ENCODE data around the gene FBXO8.

Gene FBXO8

DNA sequence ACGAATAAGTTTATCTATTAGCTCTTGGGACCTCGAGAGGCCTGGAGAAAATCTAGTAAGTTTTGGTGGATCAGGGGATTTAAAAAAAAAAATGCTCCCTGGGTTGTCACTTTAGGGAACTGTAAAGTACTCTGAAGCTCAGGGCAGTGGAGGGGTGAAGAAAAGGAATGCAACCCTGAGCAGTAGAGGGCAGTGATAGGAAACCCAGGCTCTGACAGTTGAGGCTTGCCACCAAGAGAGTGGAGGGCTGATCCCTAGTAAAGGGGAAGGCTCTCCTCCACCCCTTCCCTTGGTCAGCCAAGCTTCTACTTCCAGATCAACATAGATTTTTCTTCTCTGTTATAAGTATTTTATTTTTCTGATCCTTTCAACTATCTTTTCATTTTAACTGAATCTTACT, 73.1 kb downstream of the FBXO8 start:
- no peak for DNase-seq (ENCODE audit: low read depth, low spot score)

DNA sequence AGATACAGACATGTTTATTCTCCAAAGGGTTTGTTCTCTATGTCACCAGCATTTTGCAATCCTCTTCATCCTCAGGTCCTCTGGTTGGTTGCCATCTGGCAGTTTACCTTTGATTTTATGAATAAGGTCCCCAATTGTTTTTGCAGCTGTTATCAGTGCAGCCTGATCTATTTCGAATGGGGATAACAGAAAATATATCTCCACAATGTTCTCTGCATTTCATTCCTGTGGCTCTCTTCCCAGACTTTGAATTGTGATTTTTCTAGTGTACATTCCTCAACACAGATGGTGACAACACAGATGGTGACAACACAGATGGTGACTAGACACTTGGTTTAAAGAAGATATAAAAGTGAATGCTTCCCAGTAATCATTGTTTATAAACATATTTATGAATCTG, 74.1 kb downstream of the FBXO8 start:
- DNase-seq (ENCODE audit: low read depth, low spot score) = no peak

DNA sequence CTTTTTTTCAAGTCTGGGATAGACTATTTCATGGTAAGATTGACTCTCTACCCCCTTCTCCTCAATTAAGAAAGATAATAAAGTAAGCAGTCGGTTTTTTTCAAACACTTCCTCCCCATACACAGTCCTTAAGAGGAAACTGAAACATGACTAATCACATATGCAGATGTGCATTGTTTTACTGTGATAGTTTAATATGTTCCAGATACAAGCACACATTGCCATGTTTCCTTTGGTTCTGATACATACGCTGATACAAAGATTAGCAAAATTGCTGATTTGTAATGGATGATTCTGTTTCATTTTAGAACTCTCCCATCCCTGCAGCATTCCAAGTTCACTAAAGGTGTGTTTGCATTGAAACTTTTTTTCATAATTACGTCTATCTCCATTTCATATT, 76.1 kb downstream of the FBXO8 start:
- no peak for DNase-seq (ENCODE audit: low read depth, low spot score)

GRCh38 chr4:174204164-174204831, 79.2 kb downstream of the FBXO8 start:
- DNase-seq (ENCODE audit: low read depth, low spot score) = no peak

DNA sequence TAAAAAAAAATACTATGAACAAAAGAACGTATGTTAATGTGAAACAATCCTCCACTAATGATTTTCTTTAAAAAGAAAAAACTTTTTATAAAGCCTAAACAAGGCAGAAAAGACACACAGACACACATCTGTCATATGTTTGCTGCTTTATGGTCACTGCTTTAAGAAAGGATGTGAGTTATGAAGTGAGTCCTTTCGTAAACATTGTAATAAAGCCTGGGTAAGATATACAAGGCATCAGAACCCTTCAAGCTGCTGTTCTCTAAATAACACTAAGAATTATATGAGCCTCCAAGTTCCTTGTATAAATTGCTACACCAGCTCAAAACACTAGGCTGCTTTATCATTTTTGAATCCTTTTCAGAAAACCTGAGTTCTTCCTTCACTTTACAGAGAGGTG, 81.6 kb downstream of the FBXO8 start:
- DNase-seq (ENCODE audit: low read depth, low spot score) = no peak

GRCh38 chr4:174199735-174200134, 83.7 kb downstream of the FBXO8 start:
- no peak for DNase-seq (ENCODE audit: low read depth, low spot score)

GRCh38 chr4:174198828-174199227, 84.6 kb downstream of the FBXO8 start:
- DNase-seq (ENCODE audit: low read depth, low spot score) = no peak

- DNase-seq (ENCODE audit: low read depth, low spot score) = no peak
Measured at GRCh38 chr4:174198396-174198795, 85.1 kb downstream of the FBXO8 start.

GRCh38 chr4:174193438-174194374, 89.8 kb downstream of the FBXO8 start:
- no peak for DNase-seq (ENCODE audit: low read depth, low spot score)

- no peak for DNase-seq (ENCODE audit: low read depth, low spot score)
Measured at GRCh38 chr4:174192943-174193342, 90.5 kb downstream of the FBXO8 start.

GRCh38 chr4:174190832-174191500, 92.5 kb downstream of the FBXO8 start:
- no peak for DNase-seq (ENCODE audit: low read depth, low spot score)

- no peak for DNase-seq (ENCODE audit: low read depth, low spot score)
Measured at GRCh38 chr4:174189392-174190015, 94.0 kb downstream of the FBXO8 start.
